K562 (cell line): ENCODE data around the gene TMEM168. TPM values are rescaled to one million over a fixed set of nuclear protein-coding genes. Genes with fewer than 3 reads are reported as not detected.
A peak's percentile ranks its signal among the peaks of the same experiment; 100 is the strongest.

ENCODE experiments used
- CBX5 ChIP-seq: IDR thresholded peaks from 2 replicates; pipeline ENCODE4 v1.6.1; 2014; ENCODE audit warnings: low read depth, borderline replicate concordance
- CHCHD3 ChIP-seq: fragments of 250-450 bp; sonication (Bioruptor Pico); IDR thresholded peaks from 2 replicates; pipeline ENCODE4 v2.1.2; 2022; ENCODE audit warnings: mild to moderate bottlenecking
- DACH1 ChIP-seq: fragments of 450-650 bp; IDR thresholded peaks from 2 replicates; pipeline ENCODE4 v1.6.1; 2018; ENCODE audit not compliant: partially characterized antibody
- KDM1A ChIP-seq, 2 experiments: fragments of 450-650 bp; IDR thresholded peaks; 2 replicates each; pipeline ENCODE4 v1.6.1; 2016; ENCODE audit warnings: mild to moderate bottlenecking in 2 of 2
- KLF16 ChIP-seq: IDR thresholded peaks from 2 replicates; pipeline ENCODE4 v1.6.1; 2016; ENCODE audit warnings: antibody characterized with exemption
- MCM2 ChIP-seq: fragments of 450-650 bp; IDR thresholded peaks from 2 replicates; pipeline ENCODE4 v1.6.1; 2017; ENCODE audit warnings: low read depth, mild to moderate bottlenecking
- MITF ChIP-seq: IDR thresholded peaks from 2 replicates; pipeline ENCODE4 v1.6.1; 2014; ENCODE audit warnings: antibody characterized with exemption
- MLX ChIP-seq, 2 experiments: fragments of 450-650 bp in 1 of 2; sonication (generic) in 1 of 2; formaldehyde crosslinking; conservative IDR thresholded peaks; 2 replicates each; pipeline versions ENCODE4 v1.4.0 to v1.8.1; 2020 to 2022; ENCODE audit warnings: mild to moderate bottlenecking in 1 of 2, missing genetic modification reagents in 1 of 2
- MTF1 ChIP-seq: fragments of 250-450 bp; sonication (Bioruptor Pico); IDR thresholded peaks from 2 replicates; pipeline ENCODE4 v1.9.0; 2021; ENCODE audit warnings: moderate library complexity, mild to moderate bottlenecking, inconsistent platforms, borderline replicate concordance
- ZHX1 ChIP-seq: fragments of 150-350 bp; conservative IDR thresholded peaks from 2 replicates; pipeline ENCODE4 v1.6.1; 2014; ENCODE audit warnings: low read length
- ZNF318 ChIP-seq, 2 experiments: fragments of 450-650 bp; IDR thresholded peaks; 2 replicates each; pipeline ENCODE4 v1.6.1; 2016; ENCODE audit warnings: mild to moderate bottlenecking in 2 of 2, borderline replicate concordance in 1 of 2, low read depth in 1 of 2, moderate library complexity in 1 of 2
- polyA plus RNA-seq, 8 experiments: library from polyadenylated mRNA; depleted of rRNA in 4 of 8; stranded (reverse) in 5 of 8; unstranded in 3 of 8; fragments of >200 nt; fragmentation: Nextera tagmentation in 2 of 8; fragmentation: Illumina TruSeq in 1 of 8; extraction: Ambion mirVana in 2 of 8; extraction: Trizol in 1 of 8; gene quantifications; 2 replicates each; pipeline versions ENCODE4 v1.2.1 to v1.2.3, GENCODE V29; 2011 to 2014; ENCODE audit warnings: inconsistent platforms in 1 of 8, missing spikeins in 1 of 8
- total RNA-seq, 7 experiments: library from RNA; depleted of rRNA in 6 of 7; stranded (reverse); fragments of >200 nt in 6 of 7; fragmentation: Illumina TruSeq in 2 of 7; extraction: Trizol in 2 of 7; gene quantifications; 2 replicates each; pipeline versions ENCODE4 v1.2.1 to v1.2.3, GENCODE V29; 2011 to 2021; ENCODE audit warnings: low replicate concordance in 1 of 7
- TF ChIP-seq, protein P1 (sequence below): sonication (generic); formaldehyde crosslinking; IDR thresholded peaks from 2 replicates; pipeline ENCODE4 v1.8.0; 2022; ENCODE audit warnings: missing genetic modification reagents, mild to moderate bottlenecking, borderline replicate concordance

TMEM168 gene
- total and polyA plus RNA-seq, 9 of the 15 experiments (the other 6 are each of a cell fraction or from before 2014, with no cell fraction given), result 19.7 to 50.7 (median 25.4) TPM

GRCh38 chr7:112789817-112790585 is at the start of gene TMEM168 (continued):
- TF ChIP-seq, protein P1, sequence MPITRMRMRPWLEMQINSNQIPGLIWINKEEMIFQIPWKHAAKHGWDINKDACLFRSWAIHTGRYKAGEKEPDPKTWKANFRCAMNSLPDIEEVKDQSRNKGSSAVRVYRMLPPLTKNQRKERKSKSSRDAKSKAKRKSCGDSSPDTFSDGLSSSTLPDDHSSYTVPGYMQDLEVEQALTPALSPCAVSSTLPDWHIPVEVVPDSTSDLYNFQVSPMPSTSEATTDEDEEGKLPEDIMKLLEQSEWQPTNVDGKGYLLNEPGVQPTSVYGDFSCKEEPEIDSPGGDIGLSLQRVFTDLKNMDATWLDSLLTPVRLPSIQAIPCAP (CRISPR knock-in tag), result peak; percentile 55; the same call in 1 of the 2 replicates
- peak; percentile 22 to 43; a peak in 1 of 4 replicates for TF ChIP-seq KDM1A (IDR thresholded peaks at IDR 0.05)
- no peak for TF ChIP-seq MTF1 (CRISPR knock-in tag)
- no peak for TF ChIP-seq MCM2
- no peak for TF ChIP-seq ZNF318 (IDR thresholded peaks at IDR 0.05; ENCODE audit: borderline replicate concordance in 1 of 2, low read depth in 1 of 2)
- 0 out of 4 replicates have a peak, but pooled peaks have one; percentile 63 to 83 for TF ChIP-seq MLX (CRISPR knock-in tag; conservative IDR thresholded peaks at IDR 0.05)
- TF ChIP-seq KLF16, result peak; percentile 71; the same call in 1 of the 2 replicates
- TF ChIP-seq ZHX1, result 0 out of 2 replicates have a peak, but pooled peaks have one; percentile 53
- no peak; the same call in 1 of the 2 replicates for TF ChIP-seq CBX5
- TF ChIP-seq MITF, result no peak
- TF ChIP-seq CHCHD3 (CRISPR knock-in tag), result no peak
- no peak for TF ChIP-seq DACH1
